Measurements from ENCODE around the gene NUMBL.

- TF ChIP-seq, protein P1, sequence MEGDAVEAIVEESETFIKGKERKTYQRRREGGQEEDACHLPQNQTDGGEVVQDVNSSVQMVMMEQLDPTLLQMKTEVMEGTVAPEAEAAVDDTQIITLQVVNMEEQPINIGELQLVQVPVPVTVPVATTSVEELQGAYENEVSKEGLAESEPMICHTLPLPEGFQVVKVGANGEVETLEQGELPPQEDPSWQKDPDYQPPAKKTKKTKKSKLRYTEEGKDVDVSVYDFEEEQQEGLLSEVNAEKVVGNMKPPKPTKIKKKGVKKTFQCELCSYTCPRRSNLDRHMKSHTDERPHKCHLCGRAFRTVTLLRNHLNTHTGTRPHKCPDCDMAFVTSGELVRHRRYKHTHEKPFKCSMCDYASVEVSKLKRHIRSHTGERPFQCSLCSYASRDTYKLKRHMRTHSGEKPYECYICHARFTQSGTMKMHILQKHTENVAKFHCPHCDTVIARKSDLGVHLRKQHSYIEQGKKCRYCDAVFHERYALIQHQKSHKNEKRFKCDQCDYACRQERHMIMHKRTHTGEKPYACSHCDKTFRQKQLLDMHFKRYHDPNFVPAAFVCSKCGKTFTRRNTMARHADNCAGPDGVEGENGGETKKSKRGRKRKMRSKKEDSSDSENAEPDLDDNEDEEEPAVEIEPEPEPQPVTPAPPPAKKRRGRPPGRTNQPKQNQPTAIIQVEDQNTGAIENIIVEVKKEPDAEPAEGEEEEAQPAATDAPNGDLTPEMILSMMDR (IDR thresholded peaks at IDR 0.05), result no peak
- no peak for TF ChIP-seq POLR2A (IDR thresholded peaks at IDR 0.05; ENCODE audit: low read depth)
- no peak for TF ChIP-seq POLR2AphosphoS5 (IDR thresholded peaks at IDR 0.05)
- no peak for TF ChIP-seq EP300 (IDR thresholded peaks at IDR 0.05)
These were observed 957 bp downstream of the NUMBL start for GRCh38 chr19:40689339-40690049.

Data from esophagus muscularis mucosa (tissue), 4 donors.